Measurements from ENCODE around the gene CHRNA4.

GRCh38 chr20:63352811-63353221, 8.3 kb downstream of the CHRNA4 start:
- TF ChIP-seq CTCF (IDR thresholded peaks at IDR 0.05) (no peak), POLR2A (IDR thresholded peaks at IDR 0.05) (no peak)
